Stimulated activated CD8-positive, alpha-beta memory T cell treated with anti-CD3 and anti-CD28 coated beads, Interleukin-7, amount 100 ng/mL, for 24 hours (primary cell): Measurements from ENCODE around the gene NME5.
"Not testable (repeated sequence)": the region's sequence is repeated elsewhere in the genome, so short reads cannot be mapped to it uniquely, and the experiment has no call there.

Experiments used
- DNase-seq: peaks from one replicate; pipeline ENCODE4 v3.0.0-alpha.2; 2020; ENCODE audit warnings: low read depth

Gene NME5, protein sequence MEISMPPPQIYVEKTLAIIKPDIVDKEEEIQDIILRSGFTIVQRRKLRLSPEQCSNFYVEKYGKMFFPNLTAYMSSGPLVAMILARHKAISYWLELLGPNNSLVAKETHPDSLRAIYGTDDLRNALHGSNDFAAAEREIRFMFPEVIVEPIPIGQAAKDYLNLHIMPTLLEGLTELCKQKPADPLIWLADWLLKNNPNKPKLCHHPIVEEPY

GRCh38 chr5:138138949-138139780 lies at the start of gene NME5:
Gene NME5 (minus strand): TSS chr5:138139428. CDS start chr5:138138780, 648 bp downstream.
- no peak for DNase-seq

- DNase-seq: no peak
These were observed 49.4 kb upstream of the NME5 start for GRCh38 chr5:138188626-138189025.

GRCh38 chr5:138186002-138186447 lies 46.8 kb upstream of the NME5 start:
- DNase-seq: no peak

- no peak for DNase-seq
These were observed 43.6 kb upstream of the NME5 start for GRCh38 chr5:138182808-138183207.

- DNase-seq: no peak
These were observed 41.6 kb upstream of the NME5 start for GRCh38 chr5:138180841-138181240.

DNA sequence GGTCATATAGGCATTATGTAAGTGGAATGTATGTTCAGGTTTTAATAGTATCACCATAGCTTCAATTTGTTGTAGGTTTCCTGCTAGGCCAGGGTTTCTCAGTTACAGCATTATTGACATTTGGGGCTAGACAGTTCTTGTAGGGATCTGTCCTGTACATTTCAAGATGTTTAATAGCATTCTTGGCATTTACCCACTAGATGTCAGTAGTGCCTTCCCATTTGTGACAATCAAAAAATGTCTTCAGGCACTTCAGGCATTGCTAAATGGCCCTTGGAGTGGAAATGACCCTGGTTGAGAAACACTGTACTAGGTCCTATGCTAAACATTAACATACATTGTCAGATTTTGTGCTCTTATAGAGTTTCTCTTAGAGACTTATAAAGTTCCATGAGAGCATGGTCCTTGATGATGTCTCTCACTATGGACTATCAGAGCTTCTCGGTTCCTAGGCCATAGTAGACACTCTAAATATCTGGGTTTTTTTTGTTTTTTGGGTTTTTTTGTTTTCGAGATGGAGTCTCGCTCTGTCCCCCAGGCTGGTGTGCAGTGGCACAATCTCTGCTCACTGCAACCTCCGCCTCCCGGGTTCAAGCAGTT lies 41.1 kb upstream of the NME5 start:
- no peak for DNase-seq

DNA sequence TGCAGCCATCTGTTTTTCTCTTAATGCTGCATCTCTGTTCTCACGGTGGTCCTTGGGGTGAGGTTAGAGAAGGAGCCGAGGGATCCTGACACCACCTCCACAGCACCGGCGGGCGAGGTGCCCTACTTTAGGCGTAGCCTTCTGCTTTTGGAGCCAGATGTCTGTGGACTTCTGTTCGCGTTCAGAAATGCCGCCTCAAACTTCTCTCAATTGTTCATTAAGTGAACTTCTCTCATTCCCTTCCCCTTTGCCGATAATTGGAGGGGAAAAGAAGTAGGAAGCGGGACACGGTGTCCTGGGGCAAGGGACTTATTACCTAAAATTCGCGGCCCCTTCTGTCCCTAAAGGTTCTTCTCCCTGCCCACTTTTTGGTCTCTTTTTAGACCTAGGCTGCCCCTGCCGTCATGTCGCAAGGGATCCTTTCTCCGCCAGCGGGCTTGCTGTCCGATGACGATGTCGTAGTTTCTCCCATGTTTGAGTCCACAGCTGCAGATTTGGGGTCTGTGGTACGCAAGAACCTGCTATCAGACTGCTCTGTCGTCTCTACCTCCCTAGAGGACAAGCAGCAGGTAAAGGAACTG lies 40.1 kb upstream of the NME5 start:
- DNase-seq: no peak

DNA sequence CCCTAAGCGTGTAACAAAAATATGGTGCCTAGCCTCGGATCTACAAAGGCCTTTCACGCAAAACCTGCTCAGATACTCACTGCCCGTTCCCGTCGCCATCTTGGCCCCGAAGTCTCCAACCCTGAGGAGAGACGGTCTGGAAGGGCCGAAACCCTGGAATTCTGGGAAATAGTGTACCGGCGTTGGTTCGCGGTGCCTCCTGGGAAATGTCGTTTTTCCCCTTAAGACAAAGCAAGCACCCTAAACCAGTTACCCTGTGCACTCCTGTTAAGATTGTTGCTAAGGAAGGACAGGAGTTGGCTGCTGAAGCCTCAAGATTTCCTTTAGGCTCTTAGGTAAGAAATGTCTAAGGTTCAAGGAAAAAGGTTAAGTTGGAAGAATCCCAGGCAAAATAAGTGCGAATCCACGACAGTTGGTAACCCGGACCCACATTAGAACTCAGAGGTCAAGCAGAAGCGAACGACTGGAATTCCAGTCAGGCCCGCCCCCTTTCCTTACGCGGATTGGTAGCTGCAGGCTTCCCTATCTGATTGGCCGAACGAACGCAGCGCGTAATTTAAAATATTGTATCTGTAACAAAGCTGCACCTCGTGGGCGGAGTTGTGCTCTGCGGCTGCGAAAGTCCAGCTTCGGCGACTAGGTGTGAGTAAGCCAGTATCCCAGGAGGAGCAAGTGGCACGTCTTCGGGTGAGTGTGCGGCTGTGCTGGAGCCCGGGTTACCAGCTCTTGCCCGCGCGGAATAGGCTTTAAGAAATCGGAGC lies 39.5 kb upstream of the NME5 start, which contains the start of the genes BRD8 and KIF20A:
Gene BRD8, minus strand, starts transcription at position 115 of the 761 bp plus-strand sequence. Its CDS starts 16 bp downstream, at position 99.
Gene KIF20A, plus strand, starts transcription at position 597 of the 761 bp plus-strand sequence. CDS start 569 bp downstream, outside the sequence.
- DNase-seq: peak; percentile 86

GRCh38 chr5:138177941-138178515 lies 38.8 kb upstream of the NME5 start:
- DNase-seq: no peak

DNA sequence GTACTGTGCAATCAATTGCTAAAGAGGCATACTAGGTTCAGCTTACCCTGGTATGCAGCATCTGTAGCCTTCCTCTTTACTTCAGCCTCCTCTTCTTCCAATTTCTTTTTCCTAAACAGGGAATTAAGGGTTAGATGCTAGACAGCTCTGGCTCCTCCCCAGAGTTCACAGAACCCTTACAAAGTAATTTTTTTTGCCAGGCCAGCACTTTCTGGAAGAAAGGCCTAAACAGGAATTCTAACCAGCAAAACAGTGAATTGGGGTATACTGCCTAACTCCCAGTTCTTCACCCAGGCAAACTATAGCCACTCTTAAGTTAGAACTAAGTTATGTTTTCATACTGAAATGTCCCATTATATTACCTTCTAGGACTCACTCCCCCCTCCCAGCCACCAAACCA lies 31.1 kb upstream of the NME5 start:
- DNase-seq: no peak

GRCh38 chr5:138169124-138169523 lies 29.9 kb upstream of the NME5 start:
- DNase-seq: no peak

GRCh38 chr5:138163721-138164120 lies 24.5 kb upstream of the NME5 start:
- no peak for DNase-seq

DNA sequence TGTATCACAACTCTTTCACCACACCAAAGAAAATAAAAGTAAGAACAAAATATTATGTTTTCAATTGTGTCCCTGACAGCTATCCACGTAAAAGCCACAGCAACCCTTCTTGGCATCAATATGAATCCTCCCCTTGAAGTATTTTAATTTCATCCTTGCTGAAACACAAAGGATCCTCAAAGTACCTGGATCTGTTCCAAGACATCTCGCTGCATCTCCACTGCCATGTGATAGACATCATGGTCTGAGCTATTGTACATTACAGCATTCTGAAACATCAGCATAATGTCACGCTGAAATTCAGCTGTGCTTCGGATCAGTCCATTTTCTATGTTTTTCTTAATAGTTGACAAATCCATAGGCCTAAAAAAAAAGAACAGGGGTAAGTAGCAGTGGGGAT lies 21.5 kb upstream of the NME5 start:
- DNase-seq: no peak

GRCh38 chr5:138159666-138160065 lies 20.4 kb upstream of the NME5 start:
- no peak for DNase-seq

GRCh38 chr5:138157626-138158025 lies 18.4 kb upstream of the NME5 start:
- no peak for DNase-seq

DNA sequence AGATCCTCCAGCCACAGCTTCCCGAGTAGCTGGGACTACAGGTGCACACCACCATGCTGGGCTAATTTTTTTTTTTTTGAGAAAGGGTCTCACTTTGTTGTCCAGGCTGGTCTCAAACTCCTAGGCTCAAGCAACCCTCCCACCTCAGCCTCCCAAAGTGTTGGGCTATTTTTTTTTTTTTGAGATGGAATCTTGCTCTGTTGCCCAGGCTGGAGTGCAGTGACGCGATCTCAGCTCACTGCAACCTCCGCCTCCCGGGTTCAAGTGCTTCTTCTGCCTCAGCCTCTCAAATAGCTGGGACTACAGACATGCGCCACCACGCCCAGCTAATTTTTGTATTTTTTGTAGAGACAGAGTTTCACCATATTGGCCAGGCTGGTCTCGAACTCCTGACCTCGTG lies 16.7 kb upstream of the NME5 start:
- not testable (repeated sequence) for DNase-seq

- no peak for DNase-seq
These were observed 10.3 kb upstream of the NME5 start for GRCh38 chr5:138149530-138149929.

GRCh38 chr5:138148811-138149210 lies 9.6 kb upstream of the NME5 start:
- no peak for DNase-seq

DNA sequence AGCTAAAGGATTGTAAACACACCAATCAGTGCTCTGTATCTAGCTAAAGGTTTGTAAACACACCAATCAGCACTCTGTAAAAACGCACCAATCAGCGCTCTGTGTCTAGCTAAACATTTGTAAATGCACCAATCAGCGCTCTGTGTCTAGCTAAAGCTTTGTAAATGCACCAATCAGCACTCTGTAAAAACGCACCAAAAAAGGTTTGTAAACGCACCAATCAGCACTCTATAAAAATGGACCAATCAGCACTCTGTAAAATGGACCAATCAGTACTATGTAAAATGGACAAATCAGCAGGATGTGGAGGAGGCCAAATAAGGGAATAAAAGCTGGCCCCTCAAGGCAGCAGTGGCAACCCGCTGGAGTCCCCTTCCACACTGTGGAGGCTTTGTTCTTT lies 4.3 kb upstream of the NME5 start:
- not testable (repeated sequence) for DNase-seq

DNA sequence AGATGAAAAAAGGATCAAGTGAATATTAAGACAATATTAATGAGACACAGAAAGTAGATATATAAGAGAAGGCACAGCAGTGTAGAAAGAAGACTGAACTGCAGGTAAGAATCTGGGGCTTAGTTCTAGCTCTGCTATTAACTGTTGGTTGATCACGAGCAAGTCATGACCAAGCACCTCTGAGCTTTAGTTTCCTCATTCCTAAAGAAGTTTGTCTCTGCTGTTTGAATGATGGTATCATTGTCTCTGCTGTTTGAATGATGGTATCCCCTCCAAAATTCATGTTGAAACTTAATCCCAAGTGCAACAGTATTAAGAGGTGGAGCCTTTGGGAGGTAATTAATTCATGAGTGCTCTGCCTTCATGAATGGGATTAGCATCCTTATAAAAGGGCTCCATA lies 2.5 kb upstream of the NME5 start:
- no peak for DNase-seq

DNA sequence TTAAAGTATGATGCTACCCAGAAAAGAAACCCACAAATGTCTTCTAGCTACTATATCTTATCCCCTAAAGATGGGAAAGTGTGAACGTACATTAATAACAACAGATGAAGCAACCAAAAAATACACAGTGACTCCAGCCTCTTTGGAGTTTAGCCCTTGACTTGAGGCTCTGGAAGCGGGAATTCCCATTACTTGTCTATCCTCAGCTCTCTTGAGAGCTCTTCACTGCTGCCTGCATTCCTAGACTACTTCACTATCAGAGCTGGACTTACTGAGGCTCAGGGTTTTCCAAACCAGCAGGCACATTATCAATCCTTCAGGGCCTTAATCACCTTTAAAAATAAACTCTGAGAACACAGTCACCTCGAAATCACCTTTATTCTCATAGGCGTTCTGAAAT lies 1.0 kb upstream of the NME5 start:
- DNase-seq: no peak

DNA sequence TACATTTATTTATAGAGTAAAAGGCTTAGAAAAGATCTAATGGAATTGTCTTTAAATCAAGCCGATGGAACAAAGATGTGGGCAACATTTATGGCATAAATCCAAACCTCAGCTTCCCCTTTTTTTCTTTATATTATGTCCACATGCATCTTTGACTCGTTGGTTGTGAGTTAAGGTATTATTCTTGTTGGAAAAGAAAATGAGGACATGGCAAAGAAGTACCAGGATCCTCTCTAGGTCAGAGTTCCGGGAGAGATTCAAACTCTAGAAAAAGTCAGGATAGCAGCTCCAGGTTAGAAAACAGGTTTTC lies 508 bp upstream of the NME5 start:
- no peak for DNase-seq
